Measurements from ENCODE around the gene PLCB4. TPM values are rescaled to one million over a fixed set of nuclear protein-coding genes. Genes with fewer than 3 reads are reported as not detected.

PLCB4 gene
- total RNA-seq, 1 donor from 2014 or later, result 12.0 TPM

DNA sequence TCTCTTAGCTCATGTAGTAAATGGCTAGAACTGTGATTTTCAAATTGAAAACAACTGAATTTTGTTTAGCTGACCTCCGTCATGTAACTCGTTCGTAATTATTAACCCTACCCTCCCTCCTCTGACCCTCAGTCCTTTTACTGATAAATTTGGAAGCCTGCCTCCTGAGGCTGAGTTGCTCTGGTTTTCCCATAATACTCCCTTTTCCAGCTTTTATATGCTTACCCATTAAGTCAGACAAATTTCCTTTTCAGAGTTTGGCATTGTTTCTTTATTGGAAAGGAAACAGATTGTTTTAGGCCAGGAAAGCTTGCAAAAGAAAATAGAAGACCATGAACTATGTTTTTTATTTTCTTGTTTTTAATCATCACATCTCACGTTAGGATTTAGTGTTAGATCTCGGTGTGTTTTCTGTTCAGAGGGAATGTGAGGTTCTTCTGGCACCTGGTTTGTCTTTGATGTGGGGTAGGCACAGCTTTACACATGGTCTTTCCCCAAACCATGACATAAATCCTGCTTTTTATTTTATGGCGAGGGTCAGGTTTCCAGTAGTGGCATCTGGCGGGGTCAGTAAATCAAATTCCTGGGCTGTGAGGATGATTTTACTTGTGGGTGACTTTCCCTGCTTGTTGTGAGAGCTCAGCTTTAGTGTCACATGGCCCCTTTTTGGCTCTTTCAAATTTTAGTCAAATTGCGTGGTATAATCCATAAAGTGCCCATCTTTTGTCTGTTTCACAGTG lies 24.5 kb downstream of the PLCB4 start:
- peak overlapping the region; percentile 33 for H3K27ac ChIP-seq
- no peaks in the 10 kb centered on the region for H3K27me3 ChIP-seq
- H3K9me3 ChIP-seq, result no peaks in the 10 kb centered on the region
- H3K4me1 ChIP-seq, result peaks cover 16% of the 10 kb centered on the region
- no peaks in the 10 kb centered on the region for H3K36me3 ChIP-seq
- intact Hi-C loops (cut with DNase I), result no loop called here
- no peak overlapping the region for H3K4me3 ChIP-seq
- TF ChIP-seq POLR2AphosphoS5 (IDR thresholded peaks at IDR 0.05; ENCODE audit: insufficient read depth in 1 of 2, low read depth in 1 of 2), result peak in 1 of 2 donors; percentile 64
- no peak for TF ChIP-seq POLR2A (IDR thresholded peaks at IDR 0.05)
- TF ChIP-seq, protein P1, sequence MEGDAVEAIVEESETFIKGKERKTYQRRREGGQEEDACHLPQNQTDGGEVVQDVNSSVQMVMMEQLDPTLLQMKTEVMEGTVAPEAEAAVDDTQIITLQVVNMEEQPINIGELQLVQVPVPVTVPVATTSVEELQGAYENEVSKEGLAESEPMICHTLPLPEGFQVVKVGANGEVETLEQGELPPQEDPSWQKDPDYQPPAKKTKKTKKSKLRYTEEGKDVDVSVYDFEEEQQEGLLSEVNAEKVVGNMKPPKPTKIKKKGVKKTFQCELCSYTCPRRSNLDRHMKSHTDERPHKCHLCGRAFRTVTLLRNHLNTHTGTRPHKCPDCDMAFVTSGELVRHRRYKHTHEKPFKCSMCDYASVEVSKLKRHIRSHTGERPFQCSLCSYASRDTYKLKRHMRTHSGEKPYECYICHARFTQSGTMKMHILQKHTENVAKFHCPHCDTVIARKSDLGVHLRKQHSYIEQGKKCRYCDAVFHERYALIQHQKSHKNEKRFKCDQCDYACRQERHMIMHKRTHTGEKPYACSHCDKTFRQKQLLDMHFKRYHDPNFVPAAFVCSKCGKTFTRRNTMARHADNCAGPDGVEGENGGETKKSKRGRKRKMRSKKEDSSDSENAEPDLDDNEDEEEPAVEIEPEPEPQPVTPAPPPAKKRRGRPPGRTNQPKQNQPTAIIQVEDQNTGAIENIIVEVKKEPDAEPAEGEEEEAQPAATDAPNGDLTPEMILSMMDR (IDR thresholded peaks at IDR 0.05), result no peak
- no peak for DNase-seq (ENCODE audit: extremely low spot score in 2 of 2)

DNA sequence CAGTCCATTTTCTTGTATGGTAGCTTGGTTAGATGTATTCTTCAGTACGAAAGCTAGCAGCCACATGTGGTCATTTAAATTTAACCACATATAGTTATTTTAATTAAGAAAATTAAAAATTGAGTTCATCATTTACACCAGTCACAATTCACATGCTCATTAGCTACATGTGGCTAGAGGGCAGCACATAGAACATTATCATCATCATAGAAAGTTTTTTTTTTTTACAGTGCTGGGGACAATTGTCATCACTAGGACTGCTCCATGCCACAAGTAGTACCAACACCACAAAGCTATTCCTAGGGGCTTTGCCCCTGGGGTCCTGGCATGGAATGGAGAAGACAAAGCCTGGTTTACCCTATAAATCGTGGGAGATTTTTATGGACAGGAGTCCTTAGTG lies 30.5 kb downstream of the PLCB4 start:
- no peaks in the 10 kb centered on the region for H3K36me3 ChIP-seq
- no peak overlapping the region for H3K27ac ChIP-seq
- intact Hi-C loops (cut with DNase I), result no loop called here
- no peaks in the 10 kb centered on the region for H3K27me3 ChIP-seq
- no peak overlapping the region for H3K4me3 ChIP-seq
- TF ChIP-seq POLR2AphosphoS5 (IDR thresholded peaks at IDR 0.05; ENCODE audit: insufficient read depth in 1 of 2, low read depth in 1 of 2) (no peak), POLR2A (IDR thresholded peaks at IDR 0.05) (no peak)
- TF ChIP-seq, protein P1 (IDR thresholded peaks at IDR 0.05), result no peak
- no peak for DNase-seq (ENCODE audit: extremely low spot score in 2 of 2)
- H3K4me1 ChIP-seq, result no peaks in the 10 kb centered on the region
- H3K9me3 ChIP-seq, result no peaks in the 10 kb centered on the region

GRCh38 chr20:9100691-9101090 lies 31.8 kb downstream of the PLCB4 start:
- H3K36me3 ChIP-seq, result no peaks in the 10 kb centered on the region
- intact Hi-C loops (cut with DNase I), result no loop called here
- H3K4me3 ChIP-seq, result no peak overlapping the region
- DNase-seq (ENCODE audit: extremely low spot score in 2 of 2), result no peak
- no peaks in the 10 kb centered on the region for H3K9me3 ChIP-seq
- H3K27ac ChIP-seq, result no peak overlapping the region
- no peaks in the 10 kb centered on the region for H3K27me3 ChIP-seq
- H3K4me1 ChIP-seq, result no peaks in the 10 kb centered on the region
- TF ChIP-seq POLR2A (IDR thresholded peaks at IDR 0.05) (no peak), POLR2AphosphoS5 (IDR thresholded peaks at IDR 0.05; ENCODE audit: insufficient read depth in 1 of 2, low read depth in 1 of 2) (no peak)
- TF ChIP-seq, protein P1 (IDR thresholded peaks at IDR 0.05), result no peak

- H3K27me3 ChIP-seq, result no peaks in the 10 kb centered on the region
- no peaks in the 10 kb centered on the region for H3K36me3 ChIP-seq
- no peaks in the 10 kb centered on the region for H3K4me1 ChIP-seq
- TF ChIP-seq POLR2AphosphoS5 (IDR thresholded peaks at IDR 0.05; ENCODE audit: insufficient read depth in 1 of 2, low read depth in 1 of 2) (no peak), POLR2A (IDR thresholded peaks at IDR 0.05) (no peak)
- TF ChIP-seq, protein P1 (IDR thresholded peaks at IDR 0.05), result no peak
- no peak overlapping the region for H3K27ac ChIP-seq
- intact Hi-C loops (cut with DNase I), result no loop called here
- no peak overlapping the region for H3K4me3 ChIP-seq
- no peak for DNase-seq (ENCODE audit: extremely low spot score in 2 of 2)
- no peaks in the 10 kb centered on the region for H3K9me3 ChIP-seq
These were observed 33.6 kb downstream of the PLCB4 start for GRCh38 chr20:9102456-9102855.

GRCh38 chr20:9103955-9104354 lies 35.1 kb downstream of the PLCB4 start:
- Histone ChIP-seq H3K9me3 (no peaks in the 10 kb centered on the region), H3K4me3 (no peak overlapping the region), H3K27ac (no peak overlapping the region), H3K27me3 (no peaks in the 10 kb centered on the region), H3K36me3 (no peaks in the 10 kb centered on the region), H3K4me1 (no peaks in the 10 kb centered on the region)
- intact Hi-C loops (cut with DNase I), result no loop called here
- TF ChIP-seq POLR2A (IDR thresholded peaks at IDR 0.05), result no peak
- TF ChIP-seq, protein P1 (IDR thresholded peaks at IDR 0.05), result no peak
- TF ChIP-seq POLR2AphosphoS5 (IDR thresholded peaks at IDR 0.05; ENCODE audit: insufficient read depth in 1 of 2, low read depth in 1 of 2), result no peak
- DNase-seq (ENCODE audit: extremely low spot score in 2 of 2), result no peak

All from vagina (tissue), 2 donors.